ENCODE results near the gene RXRA.

Gene RXRA

DNA sequence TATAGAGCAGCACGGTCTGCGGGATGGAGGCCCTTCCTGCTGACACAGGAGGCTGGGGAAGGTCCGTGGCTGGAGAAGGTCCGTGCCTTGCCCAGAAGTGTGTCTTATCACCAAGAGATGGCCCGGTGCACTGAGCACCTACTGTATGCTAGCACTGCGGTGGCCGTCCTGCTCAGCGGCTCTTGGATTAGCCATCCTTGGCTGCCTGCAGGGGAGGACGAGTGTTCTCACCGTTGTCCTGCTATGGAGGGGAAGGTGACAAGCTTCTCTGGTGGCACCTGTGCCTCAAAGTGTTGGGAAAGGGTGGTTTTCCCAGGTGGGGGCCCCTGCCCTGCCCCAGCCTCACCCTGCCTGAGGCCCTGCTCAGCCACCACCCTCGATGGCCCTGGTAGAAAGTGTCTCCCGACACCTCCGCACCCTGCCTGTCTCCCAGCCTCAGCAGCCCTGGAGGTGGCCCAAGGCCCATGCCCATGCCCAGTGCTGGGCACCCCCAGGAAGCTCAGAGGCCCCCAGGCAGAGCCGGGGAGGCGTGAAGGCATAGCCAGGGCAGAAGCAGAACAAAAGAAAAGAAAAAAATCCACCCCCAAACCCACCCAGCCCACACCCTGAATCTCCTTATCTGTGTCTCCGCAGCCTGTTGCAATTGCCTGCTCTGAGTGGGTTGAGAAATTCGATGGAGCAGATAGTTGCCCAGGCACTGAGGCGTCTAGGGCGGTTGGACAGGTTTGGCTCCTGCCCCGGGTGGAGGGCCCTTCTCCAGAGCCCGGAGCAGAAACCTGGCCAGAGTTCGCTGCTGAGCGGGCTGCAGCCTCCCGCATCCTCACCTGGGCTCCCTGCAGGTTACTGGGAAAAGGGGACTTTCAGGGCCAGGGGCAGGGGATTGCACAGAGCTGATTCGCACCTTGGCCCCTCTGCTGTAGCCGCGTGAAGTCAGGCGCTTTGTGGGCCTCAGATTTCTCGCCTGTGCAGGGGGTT is 30.5 kb downstream of the RXRA start:
- FAIRE-seq, result no peak

DNA sequence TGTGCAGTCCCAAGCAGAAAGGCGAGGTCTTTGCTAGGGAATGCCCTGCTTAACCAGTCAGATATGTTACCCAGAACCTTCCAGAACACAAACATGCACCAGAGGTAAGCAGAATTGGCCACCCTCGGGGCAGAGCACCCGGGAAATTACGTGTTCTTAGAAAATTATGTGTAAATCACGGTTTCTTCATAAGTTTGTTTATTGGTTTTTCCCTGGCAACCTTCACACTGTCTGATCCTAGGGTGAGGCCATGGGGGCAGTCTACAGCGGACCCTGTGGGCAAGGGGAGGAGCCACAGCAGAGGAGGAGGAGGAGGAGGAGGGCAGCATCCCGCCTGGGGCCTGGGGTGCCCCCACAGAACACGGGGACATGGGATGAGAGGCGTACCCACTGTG is 31.4 kb downstream of the RXRA start:
- no peak for FAIRE-seq

DNA sequence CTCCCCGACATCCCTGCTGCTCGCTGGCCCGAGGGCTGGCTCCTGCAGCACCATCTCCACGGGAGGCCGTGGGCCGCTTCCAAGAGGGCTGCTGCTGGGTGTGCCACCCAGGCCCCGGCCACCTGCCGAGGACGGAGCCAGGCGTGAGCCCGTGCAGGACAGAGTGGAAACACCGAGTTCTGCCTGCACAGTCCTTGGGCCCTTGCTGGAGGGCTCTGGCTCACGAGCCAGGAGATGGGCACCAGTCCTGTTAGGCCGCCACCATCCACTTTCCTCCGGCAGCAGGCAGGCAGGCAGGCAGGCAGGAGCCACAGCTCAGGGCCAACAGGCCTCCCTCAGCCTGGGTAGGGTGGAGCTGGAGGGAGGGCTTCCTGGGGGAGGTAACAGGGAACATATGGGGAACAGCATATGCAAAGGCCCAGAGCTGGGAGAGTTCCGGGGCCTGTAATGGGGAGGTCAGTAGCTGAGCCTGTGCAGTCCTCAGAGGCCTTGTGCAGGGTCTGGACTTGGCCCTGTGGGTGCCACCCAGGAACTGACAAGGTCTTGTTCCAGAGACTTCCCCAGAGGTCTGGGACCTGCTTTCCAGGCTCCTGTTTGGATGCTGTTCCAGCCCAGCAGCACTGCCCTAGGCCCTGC is 31.9 kb downstream of the RXRA start:
- FAIRE-seq, result no peak

GRCh38 chr9:134358662-134359319 is 32.5 kb downstream of the RXRA start:
- no peak for FAIRE-seq

DNA sequence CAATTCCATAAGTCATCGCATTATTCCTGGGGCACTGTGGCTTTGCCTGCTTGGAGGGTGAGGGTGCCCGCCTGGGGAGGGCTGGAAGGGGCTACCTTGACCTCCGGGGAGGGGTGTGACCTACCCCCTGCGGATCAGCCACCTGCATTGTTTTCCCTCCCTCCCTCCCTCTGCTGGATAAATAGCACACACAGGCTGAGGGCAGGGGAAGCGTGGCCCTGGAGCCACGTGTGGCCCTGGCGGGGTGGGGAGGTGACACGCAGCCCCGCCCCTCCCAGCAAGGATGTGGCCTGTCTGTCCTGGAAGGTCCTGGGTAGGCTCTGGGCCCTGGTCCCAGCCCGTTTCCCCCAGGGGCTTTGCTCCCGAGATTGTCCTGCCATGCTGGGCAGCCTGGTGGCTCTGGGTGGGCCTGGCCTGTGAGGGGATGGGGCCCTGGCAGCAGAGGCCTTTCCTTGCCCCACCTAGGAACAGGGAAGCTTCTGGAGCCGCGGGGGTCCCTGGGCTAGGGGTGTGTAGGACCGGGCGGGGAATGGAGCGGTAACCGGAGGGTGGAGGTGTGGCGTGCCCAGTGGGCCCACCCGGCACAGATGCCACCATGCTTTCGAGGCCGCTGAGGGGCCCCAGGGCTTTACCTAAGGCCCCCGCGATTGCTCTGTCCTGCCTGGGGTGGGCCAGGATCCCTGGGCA is 33.4 kb downstream of the RXRA start:
- FAIRE-seq, result no peak

GRCh38 chr9:134360180-134360759 is 34.0 kb downstream of the RXRA start:
- FAIRE-seq, result no peak

- no peak for FAIRE-seq
Measured at GRCh38 chr9:134360897-134361296, 34.6 kb downstream of the RXRA start.

DNA sequence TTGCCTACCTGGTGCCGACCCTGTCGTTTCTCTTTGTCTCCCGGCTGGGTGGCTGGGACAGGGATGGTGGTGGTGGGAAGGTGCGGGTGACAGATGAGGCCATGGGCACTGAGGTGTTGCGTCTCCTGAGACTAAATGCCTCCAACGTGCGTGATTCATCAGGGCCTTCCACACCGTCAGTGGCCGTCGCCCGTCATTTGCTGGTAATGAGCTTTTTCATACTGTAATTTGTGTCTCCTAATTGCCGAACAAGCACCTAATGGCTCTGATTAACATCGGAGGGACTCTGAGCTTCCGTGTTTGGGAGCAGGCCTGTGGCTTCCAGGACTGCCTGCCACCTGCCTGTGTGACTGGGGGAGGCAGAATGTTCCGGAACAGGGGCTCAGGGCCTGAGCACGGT is 35.2 kb downstream of the RXRA start:
- FAIRE-seq, result peak; percentile 61

- no peak for FAIRE-seq
Measured at GRCh38 chr9:134361843-134362414, 35.7 kb downstream of the RXRA start.

- no peak for FAIRE-seq
Measured at GRCh38 chr9:134363450-134363849, 37.2 kb downstream of the RXRA start.

DNA sequence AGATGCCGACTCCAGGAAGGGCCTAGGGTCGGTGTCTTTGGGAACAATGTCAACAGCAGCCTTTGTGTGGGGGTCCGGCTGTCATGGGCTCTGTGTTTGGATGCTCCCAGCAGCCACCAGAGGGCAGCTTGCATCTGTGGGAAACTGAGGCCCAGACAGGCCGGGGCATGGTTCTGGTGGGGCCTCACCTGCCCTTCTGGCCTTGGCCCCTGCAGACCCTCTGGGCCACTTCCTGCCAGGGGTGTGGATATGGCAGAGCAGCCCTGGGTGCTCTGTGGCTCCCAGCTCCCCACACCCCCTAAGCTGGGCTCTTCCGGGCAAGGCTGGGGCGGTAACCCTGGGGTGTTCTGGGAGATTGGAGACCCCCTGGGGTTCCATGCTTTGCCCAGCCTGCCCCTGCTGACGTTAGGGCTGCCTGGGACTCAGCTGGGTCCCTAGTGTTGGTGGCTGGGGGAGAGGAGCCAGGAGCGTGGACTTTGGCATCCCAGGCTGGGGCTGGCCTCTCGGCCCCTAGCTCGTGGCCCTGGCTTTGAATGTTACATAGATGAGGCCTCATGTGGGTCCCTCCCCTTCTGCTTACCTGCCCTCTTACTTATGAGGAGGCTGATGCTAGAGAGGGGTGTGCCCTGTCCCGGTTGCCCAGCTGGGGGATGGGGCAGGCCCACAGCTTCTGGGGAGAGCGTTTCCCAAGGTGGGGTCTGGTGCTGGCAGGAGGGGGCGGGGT is 38.3 kb downstream of the RXRA start:
- no peak for FAIRE-seq

GRCh38 chr9:134365115-134365596 is 38.9 kb downstream of the RXRA start:
- no peak for FAIRE-seq

DNA sequence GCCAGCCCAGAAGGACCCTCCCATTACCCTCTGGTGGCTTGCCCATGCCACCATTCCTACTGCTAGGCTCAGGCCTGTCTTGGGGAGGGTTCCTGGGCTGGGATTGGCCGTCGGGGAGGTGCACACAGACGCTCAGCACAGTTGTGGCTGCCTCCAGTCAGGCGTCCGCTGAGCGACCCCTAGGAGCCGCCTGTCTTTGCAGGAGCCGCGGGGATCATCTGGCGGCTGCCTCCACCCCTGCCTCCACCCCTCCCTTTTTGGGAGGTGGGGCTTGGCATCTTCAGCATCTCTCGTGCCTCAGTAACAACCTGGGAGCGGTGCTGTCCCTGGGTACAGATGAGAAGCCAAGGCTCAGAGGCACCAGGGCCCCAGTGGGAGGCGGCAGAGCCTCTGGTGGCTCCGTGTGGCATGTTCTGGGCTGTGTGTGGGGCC is 39.6 kb downstream of the RXRA start:
- no peak for FAIRE-seq

DNA sequence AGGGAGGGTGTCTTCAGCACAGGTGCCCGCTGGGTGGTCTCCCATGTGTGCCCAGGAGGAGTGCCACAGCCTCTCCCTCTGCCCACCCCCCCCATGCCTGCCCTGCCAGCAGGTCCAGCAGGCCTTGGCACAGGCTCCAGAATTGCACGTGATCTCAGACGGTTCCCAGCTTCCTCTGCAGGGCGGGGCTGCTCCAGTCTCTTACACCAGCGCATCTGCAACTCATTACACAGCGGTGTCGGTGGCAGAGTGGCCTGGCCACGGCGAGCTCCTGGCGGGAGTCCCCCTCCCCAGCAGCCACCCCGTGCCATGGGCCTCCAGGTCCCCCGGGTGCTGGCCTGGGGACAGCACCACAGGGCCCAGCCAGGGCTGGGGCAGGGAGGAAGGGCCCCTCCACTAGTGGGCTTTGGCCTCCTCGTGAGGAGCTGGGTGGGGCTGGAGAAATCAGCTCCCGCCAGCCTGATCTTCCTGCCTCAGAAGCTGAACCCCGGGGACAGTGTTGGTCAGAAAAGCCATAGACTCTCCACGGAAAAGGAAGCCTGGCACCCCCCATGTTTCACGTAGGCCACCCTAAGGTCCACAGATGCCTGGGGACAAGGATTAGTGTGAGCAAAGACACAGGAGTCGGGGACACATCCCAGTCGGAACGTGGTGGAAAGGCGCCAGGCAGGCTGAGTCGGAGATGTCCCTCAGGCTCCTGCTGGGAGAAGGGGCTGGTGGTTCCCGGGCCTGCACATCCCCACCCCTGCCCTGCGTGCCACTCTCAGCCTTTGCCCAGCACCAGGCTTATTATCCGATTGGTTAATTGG is 40.2 kb downstream of the RXRA start:
- no peak for FAIRE-seq

DNA sequence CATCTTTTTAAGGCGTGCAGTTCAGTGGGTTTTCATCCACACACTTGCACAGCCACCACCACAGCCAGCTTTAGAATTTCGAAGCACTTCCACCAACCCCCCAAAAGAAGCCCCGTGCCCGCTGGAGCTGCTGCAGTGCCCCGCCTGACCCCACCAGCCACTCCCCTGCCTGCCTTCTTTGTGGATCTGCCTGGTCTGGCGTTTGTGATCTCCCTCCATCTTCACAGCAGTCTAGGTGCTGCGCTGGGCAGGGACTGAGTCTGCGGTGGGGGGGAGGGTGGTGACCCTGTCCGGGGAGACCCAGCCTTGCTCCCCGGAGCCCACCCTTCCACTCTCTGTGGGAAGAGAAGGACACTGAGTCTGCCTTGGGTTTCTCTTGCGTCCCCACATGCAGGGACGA is 40.8 kb downstream of the RXRA start:
- no peak for FAIRE-seq

DNA sequence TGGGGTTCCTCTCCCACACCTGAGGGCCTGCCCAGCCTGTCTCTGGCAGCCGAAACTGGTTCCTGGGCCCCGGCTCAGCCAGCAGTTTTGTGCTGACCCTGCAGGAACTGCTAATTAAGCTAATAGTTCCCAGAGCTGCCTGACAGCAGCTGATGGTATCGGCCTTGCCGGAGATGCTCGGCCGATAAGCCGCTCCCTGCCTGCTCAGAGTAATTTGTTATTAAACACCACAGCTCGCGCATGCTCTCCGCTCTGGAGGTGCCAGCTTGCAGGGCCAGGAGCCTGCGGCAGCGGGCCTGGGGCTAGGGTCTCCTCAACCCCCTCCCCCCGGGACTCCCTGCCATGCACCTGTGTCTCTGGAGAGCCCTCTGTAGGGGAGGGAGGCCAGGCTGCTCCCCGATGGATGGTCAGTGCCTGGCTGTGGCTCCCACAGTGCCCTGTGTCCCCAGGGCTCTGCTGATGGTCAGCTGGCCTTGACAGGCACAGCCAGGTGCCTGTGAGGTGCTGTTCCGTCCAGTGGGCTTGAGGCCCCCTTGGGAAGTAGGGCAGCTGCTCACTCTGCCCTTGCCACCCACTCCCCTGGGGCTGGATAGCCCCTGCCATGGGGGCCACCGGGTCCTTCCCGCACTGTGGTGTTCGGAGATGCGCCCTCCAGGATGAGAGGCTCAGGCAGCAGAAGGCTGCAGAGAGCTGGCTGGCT is 41.7 kb downstream of the RXRA start:
- peak; percentile 51 for FAIRE-seq

DNA sequence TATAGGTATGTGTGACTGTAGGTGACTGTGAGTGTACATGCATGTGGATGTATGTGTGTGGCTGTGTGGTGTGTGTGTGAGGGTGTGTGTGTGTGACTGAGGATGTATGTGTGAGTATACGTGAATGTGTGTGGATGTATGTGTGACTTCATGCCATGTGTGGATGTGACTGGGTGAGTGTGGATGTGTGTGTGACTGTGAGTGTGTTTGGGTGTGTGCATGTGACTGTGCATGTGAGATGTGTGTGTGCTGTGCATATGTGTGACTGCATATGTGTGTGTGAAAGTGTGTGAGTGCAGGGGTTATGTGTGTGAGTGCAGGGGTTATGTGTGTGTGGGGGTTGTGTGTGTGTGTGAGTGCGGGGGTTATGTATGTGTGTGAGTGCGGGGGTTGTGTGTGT is 42.3 kb downstream of the RXRA start:
- no peak for FAIRE-seq

DNA sequence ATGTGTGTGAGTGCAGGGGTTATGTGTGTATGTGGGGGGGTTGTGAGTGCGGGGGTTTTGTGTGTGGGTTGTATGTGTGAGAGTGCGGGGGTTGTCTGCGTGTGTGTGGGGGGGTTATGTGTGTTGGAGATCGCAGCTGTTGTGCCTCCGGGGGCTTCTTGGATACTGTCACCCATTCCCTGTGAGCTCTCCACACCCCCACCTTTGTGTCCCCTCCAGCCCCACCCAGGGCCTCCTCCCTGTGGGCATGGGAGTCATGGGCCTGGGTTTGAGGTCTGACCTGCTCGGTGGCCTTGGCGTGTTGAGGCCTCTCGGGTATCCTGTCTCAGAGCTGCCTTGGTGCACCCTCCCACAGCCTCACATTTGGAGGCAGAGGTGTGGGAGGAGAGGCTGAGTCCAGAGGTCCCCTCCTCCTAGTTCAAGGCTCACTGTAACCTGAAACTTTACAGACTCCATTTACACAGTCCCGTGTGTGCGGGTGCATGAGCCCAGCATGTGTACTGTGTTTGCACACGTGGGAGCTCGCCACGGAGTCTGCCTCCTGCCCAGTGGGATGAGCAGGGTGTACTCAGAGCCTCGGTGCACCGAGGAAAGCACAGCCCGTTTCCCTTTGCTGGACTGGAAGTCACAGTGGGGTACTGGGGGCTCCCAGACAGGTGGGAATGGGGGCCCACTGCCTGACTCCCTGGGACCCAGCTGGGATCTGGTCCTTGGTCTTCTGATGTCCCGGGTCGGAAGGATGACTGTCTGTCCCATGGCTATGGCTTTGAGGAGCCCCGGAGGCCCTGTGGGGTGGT is 43.4 kb downstream of the RXRA start:
- FAIRE-seq, result no peak

- FAIRE-seq, result no peak
Measured at GRCh38 chr9:134370213-134370492, 43.9 kb downstream of the RXRA start.
